ENCODE results near the gene FAM222A. TPM values are rescaled to one million over a fixed set of nuclear protein-coding genes. Genes with fewer than 3 reads are reported as not detected.

The FAM222A gene
- total RNA-seq, 1 donor from 2014 or later: 7.9 TPM

GRCh38 chr12:109717390-109718357 is 4.0 kb downstream of the FAM222A start:
- DNase-seq (ENCODE audit: extremely low spot score, unreplicated experiment): no peak
- H3K4me3 Mint-ChIP-seq: peak overlapping the region; percentile 39
- peaks cover 28% of the 10 kb centered on the region for H3K4me1 Mint-ChIP-seq (ENCODE audit: unreplicated experiment)
- TF ChIP-seq CTCF (conservative IDR thresholded peaks at IDR 0.05): no peak
- H3K9me3 Mint-ChIP-seq: no peaks in the 10 kb centered on the region
- no peak overlapping the region for H3K27ac Mint-ChIP-seq
- H3K27me3 Mint-ChIP-seq: peaks cover 50% of the 10 kb centered on the region
- H3K36me3 Mint-ChIP-seq: no peaks in the 10 kb centered on the region

GRCh38 chr12:109718390-109718789 is 4.8 kb downstream of the FAM222A start:
- no peak overlapping the region for H3K27ac Mint-ChIP-seq
- TF ChIP-seq CTCF (conservative IDR thresholded peaks at IDR 0.05): no peak
- DNase-seq (ENCODE audit: extremely low spot score, unreplicated experiment): no peak
- peaks cover 29% of the 10 kb centered on the region for H3K4me1 Mint-ChIP-seq (ENCODE audit: unreplicated experiment)
- H3K27me3 Mint-ChIP-seq: peaks cover 44% of the 10 kb centered on the region
- H3K4me3 Mint-ChIP-seq: peak overlapping the region; percentile 51
- H3K36me3 Mint-ChIP-seq: no peaks in the 10 kb centered on the region
- no peaks in the 10 kb centered on the region for H3K9me3 Mint-ChIP-seq

DNA sequence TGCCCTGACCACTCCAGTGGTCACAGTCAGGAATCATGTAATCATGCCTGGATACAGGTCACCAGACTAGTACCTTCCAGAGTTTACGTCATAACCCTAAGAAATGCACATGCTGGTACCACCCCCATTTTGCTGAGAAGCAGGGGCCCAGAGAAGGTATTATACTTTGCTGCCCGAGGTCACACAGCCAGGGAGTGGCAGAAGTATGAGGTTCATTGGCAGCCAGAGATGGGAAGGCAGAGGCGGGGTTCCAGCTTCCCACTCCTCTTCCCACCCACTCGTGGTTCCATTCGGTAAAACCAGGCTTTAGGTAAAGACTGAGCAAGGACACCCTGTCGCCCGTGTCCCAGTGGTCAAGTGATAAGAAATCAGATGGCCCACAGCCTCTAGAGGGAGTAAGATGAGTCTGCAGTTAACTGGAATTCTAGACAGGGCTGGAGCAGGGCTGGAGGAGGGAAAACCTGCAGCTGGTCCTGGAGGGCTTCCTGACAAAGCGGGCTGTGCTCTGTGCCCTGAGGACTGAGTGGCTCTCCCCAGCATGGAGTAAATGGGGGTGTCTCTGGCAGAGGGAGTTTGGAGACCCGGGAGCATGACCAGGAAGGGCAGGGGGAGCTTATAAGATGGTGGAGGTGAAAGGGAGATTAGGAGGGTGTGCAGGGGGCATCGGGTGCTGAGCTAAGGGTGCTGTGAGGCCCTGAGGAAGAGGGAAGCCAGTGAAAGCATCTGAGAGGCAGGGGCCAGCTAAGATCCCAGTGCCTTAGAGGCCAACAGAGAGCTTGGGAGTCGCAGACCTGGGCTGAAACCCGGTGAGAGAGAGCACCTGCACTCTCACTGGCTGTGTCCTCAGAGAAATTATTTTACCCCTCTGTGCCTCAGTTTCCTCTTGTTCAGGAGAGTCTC is 5.7 kb downstream of the FAM222A start:
- TF ChIP-seq CTCF (conservative IDR thresholded peaks at IDR 0.05): peak; percentile 62
- Mint-ChIP-seq H3K27me3 (peaks cover 44% of the 10 kb centered on the region), H3K9me3 (no peaks in the 10 kb centered on the region), H3K4me3 (peak overlapping the region; percentile 64), H3K36me3 (no peaks in the 10 kb centered on the region), H3K27ac (no peak overlapping the region), H3K4me1 (ENCODE audit: unreplicated experiment) (peaks cover 29% of the 10 kb centered on the region)
- DNase-seq (ENCODE audit: extremely low spot score, unreplicated experiment): no peak

GRCh38 chr12:109720152-109720856 is 6.7 kb downstream of the FAM222A start:
- no peaks in the 10 kb centered on the region for H3K36me3 Mint-ChIP-seq
- no peak overlapping the region for H3K27ac Mint-ChIP-seq
- no peaks in the 10 kb centered on the region for H3K9me3 Mint-ChIP-seq
- peaks cover 32% of the 10 kb centered on the region for H3K4me1 Mint-ChIP-seq (ENCODE audit: unreplicated experiment)
- H3K4me3 Mint-ChIP-seq: no peak overlapping the region
- H3K27me3 Mint-ChIP-seq: peaks cover 44% of the 10 kb centered on the region
- DNase-seq (ENCODE audit: extremely low spot score, unreplicated experiment): no peak
- TF ChIP-seq CTCF (conservative IDR thresholded peaks at IDR 0.05): no peak

DNA sequence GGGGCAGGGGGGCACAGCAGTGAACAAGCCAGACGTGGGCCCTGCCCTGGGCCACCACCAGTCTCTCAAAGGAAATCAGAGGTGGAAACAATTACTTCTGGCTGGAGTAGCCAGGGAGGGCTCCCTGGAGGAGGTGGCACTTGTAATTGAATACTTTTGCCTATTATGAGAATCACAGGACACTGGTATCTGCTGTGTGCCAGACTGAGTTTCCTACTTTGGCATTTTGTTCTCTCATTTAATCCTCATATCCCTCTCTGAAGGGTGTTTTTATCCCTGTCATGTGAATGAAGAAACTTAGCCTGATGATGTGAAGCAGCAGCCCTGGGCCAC is 7.2 kb downstream of the FAM222A start:
- H3K9me3 Mint-ChIP-seq: no peaks in the 10 kb centered on the region
- no peak overlapping the region for H3K27ac Mint-ChIP-seq
- DNase-seq (ENCODE audit: extremely low spot score, unreplicated experiment): no peak
- peaks cover 40% of the 10 kb centered on the region for H3K27me3 Mint-ChIP-seq
- H3K4me3 Mint-ChIP-seq: no peak overlapping the region
- TF ChIP-seq CTCF (conservative IDR thresholded peaks at IDR 0.05): no peak
- no peaks in the 10 kb centered on the region for H3K36me3 Mint-ChIP-seq
- H3K4me1 Mint-ChIP-seq (ENCODE audit: unreplicated experiment): peaks cover 35% of the 10 kb centered on the region

Data from type B pancreatic cell (in vitro differentiated cells).